Spleen (tissue), 11 donors: ENCODE measurements around the gene GSG1L. TPM values are rescaled to one million over a fixed set of nuclear protein-coding genes. Genes with fewer than 3 reads are reported as not detected.

Experiments
- DNase-seq: peaks from one replicate; pipeline ENCODE4 v3.0.0-alpha.2; 2020
- H3K27ac ChIP-seq, 8 donors: fragments of 200-600 bp; sonication (generic) in 7 of 8; 1 replicate in 4 of 8; 2 replicates in 4 of 8; pipeline versions ENCODE4 v1.5.0 to v1.8.0; 2016 to 2021; ENCODE audit warnings: inconsistent platforms in 4 of 8, mild to moderate bottlenecking in 4 of 8, moderate library complexity in 1 of 8
- H3K27me3 ChIP-seq, 7 donors: fragments of 200-600 bp; sonication (generic) in 6 of 7; replicated peaks in 1 of 7; 1 replicate in 4 of 7; 2 replicates in 3 of 7; pipeline versions ENCODE4 v1.5.0 to v1.8.0; 2016 to 2021; ENCODE audit warnings: inconsistent platforms in 3 of 7, mild to moderate bottlenecking in 1 of 7
- H3K36me3 ChIP-seq, 6 donors: fragments of 200-600 bp; sonication (generic) in 5 of 6; 1 replicate in 4 of 6; 2 replicates in 2 of 6; pipeline versions ENCODE4 v1.5.0 to v1.8.0; 2016 to 2021; ENCODE audit warnings: inconsistent platforms in 2 of 6
- H3K4me1 ChIP-seq, 6 donors: fragments of 200-600 bp; sonication (generic) in 5 of 6; 1 replicate in 3 of 6; 2 replicates in 3 of 6; pipeline versions ENCODE4 v1.5.0 to v1.8.0; 2016 to 2021; ENCODE audit warnings: inconsistent platforms in 3 of 6
- H3K4me3 ChIP-seq, 8 donors: fragments of 200-600 bp; sonication (generic) in 7 of 8; 1 replicate in 4 of 8; 2 replicates in 4 of 8; pipeline versions ENCODE4 v1.5.0 to v1.8.0; 2016 to 2021; ENCODE audit warnings: inconsistent platforms in 4 of 8, mild to moderate bottlenecking in 4 of 8, moderate library complexity in 2 of 8
- H3K9me3 ChIP-seq, 8 donors: fragments of 200-600 bp; sonication (generic) in 7 of 8; 1 replicate in 4 of 8; 2 replicates in 4 of 8; pipeline versions ENCODE4 v1.5.0 to v1.8.0; 2016 to 2021; ENCODE audit warnings: inconsistent platforms in 4 of 8
- POLR2A ChIP-seq, 3 donors: fragments of 450-650 bp; IDR thresholded peaks; one replicate each; pipeline ENCODE4 v1.5.1; 2017; ENCODE audit warnings: antibody characterized with exemption in 3 of 3, mild to moderate bottlenecking in 1 of 3
- POLR2AphosphoS5 ChIP-seq, 3 donors: sonication (generic); formaldehyde crosslinking; IDR thresholded peaks; one replicate each; pipeline ENCODE4 v1.5.1; 2017; ENCODE audit warnings: antibody characterized with exemption in 3 of 3
- WGBS, 5 donors: extraction: QIAGEN DNeasy Blood & Tissue Kit in 3 of 5; methylation state at CpG; one replicate each; pipeline versions ENCODE4 v1.1.5 to v1.1.7; 2013 to 2018; 5-methylcytosine and 5-hydroxymethylcytosine counted together
- intact Hi-C: fragments of 100-400 bp; cut with DNase I; formaldehyde crosslinking; loops from one replicate; pipeline ENCODE4 v1.15.0; 2023; ENCODE audit warnings: low total_unique reads
- polyA plus RNA-seq, 3 donors: library from polyadenylated mRNA; stranded (reverse); fragments of 200-250 nt; gene quantifications; one replicate each; pipeline ENCODE4 v1.2.1, GENCODE V29; 2013
- total RNA-seq, 7 donors: library from RNA; depleted of rRNA in 3 of 7; stranded (reverse); fragments of >200 nt in 3 of 7; fragmentation: NEBNext Ultra II Directional in 4 of 7; extraction: Animal tissue kit (Norgen Biotek cat#: 25700) in 4 of 7; gene quantifications; one replicate each; pipeline versions ENCODE4 v1.1.0 to v1.2.1, GENCODE V29; 2016 to 2021
- TF ChIP-seq, protein P1 (sequence below), 11 experiments: fragments of 200-600 bp in 7 of 11; fragments of 450-650 bp in 4 of 11; sonication (generic) in 4 of 11; IDR thresholded peaks in 8 of 11; conservative IDR thresholded peaks in 3 of 11; 1 replicate in 7 of 11; 2 replicates in 4 of 11; pipeline versions ENCODE4 v1.4.0 to v1.8.0; 2016 to 2021; ENCODE audit warnings: antibody characterized with exemption in 11 of 11, inconsistent platforms in 4 of 11, mild to moderate bottlenecking in 1 of 11
- donor health status: healthy with polysubstance abuse.
- donor health status: DM: no; HTN: no; CAD: no; lungs with moderate emphysema.
- donor health status: DM: no; HTN: no; CAD: no.
- donor health status: Bipolar disorder and iron deficiency.
- donor health status: healthy.
- donor health status: DM: no; HTN: no; CAD: no.
- donor health status: DM: yes; HTN: yes; CAD: no.

The GSG1L gene
- total and polyA plus RNA-seq, 10 donors, result 0.22 to 0.58 (median 0.43) TPM; not detected in 6

DNA sequence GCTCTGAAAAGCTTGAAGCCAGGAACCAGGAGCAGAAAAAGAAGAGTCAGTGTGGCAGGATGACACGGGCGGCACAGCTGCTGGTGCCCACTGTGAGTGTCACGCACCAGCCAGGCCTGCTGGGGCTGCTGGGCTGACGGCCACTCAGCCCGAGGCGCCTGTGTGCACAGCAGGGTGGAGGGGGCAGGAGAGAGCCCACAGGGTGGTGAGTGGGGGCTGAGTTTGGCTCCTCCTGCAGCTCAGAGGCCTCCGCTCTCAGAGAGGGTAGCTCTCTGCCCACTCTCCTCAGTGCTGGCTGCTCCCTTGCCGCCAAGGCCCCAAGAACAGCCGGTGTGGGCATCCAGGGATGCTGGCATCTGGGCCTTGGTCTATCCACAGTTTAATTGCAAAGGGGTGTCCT, 59.6 kb downstream of the GSG1L start:
- Histone ChIP-seq H3K9me3 (no peaks in the 10 kb centered on the region), H3K27ac (no peak overlapping the region), H3K4me1 (no peaks in the 10 kb centered on the region), H3K27me3 (peaks cover 0 to 6% (median 0%) of the 10 kb centered on the region in 7 donors), H3K36me3 (no peaks in the 10 kb centered on the region), H3K4me3 (no peak overlapping the region)
- WGBS, 5 donors, result 80 to 89% (median 81%) methylated on average over 9 of the region's 9 CpGs
- intact Hi-C loops, result no loop called here
- TF ChIP-seq POLR2AphosphoS5 (IDR thresholded peaks at IDR 0.05) (no peak), POLR2A (IDR thresholded peaks at IDR 0.05) (no peak)
- TF ChIP-seq, protein P1, sequence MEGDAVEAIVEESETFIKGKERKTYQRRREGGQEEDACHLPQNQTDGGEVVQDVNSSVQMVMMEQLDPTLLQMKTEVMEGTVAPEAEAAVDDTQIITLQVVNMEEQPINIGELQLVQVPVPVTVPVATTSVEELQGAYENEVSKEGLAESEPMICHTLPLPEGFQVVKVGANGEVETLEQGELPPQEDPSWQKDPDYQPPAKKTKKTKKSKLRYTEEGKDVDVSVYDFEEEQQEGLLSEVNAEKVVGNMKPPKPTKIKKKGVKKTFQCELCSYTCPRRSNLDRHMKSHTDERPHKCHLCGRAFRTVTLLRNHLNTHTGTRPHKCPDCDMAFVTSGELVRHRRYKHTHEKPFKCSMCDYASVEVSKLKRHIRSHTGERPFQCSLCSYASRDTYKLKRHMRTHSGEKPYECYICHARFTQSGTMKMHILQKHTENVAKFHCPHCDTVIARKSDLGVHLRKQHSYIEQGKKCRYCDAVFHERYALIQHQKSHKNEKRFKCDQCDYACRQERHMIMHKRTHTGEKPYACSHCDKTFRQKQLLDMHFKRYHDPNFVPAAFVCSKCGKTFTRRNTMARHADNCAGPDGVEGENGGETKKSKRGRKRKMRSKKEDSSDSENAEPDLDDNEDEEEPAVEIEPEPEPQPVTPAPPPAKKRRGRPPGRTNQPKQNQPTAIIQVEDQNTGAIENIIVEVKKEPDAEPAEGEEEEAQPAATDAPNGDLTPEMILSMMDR (IDR thresholded peaks at IDR 0.05 in 8 of 11, conservative IDR thresholded peaks at IDR 0.05 in 3 of 11), result no peak
- peak; percentile 24 for DNase-seq

DNA sequence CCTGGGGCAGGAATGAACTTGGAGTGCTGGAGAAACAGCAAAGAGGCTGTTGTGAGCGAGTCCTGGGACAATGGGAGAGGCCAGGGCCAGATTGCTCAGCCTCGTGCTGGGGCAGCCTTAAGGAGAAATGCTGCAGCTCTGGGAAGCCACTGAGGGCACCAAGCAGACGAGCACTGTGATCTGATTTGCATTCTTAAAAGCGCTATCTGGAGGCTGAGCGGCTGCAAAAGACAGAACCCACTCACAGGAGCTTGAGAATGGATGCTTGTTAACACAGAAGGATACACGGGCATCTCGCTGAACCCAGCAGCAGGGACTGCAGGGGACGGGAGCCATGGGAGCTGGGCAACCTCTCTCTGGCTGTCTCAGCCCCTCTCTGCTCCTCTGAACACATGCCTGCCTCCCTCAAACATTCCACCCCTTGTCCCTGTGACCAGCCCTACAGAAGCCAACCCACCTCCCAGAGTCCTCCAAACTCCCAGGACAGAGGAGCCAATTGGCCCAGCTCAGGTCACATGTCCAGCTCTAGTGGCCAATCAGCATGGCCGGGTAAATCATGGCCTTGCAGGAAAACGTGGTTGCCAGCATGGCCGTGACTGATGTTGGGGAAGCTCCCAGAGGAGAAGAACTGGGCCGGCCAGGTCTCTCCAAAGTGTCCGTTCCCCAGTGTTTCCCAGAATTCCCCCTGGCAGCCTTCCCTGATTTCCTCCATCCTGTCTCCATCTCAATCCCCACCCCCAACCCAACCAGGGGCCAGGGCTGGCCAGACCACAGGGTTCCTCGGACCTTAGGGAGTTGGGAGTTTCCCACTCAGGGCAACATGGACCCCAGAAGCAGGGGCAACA, 60.3 kb downstream of the GSG1L start:
- Histone ChIP-seq H3K9me3 (no peaks in the 10 kb centered on the region), H3K36me3 (no peaks in the 10 kb centered on the region), H3K27ac (no peak overlapping the region), H3K4me3 (no peak overlapping the region), H3K4me1 (no peaks in the 10 kb centered on the region), H3K27me3 (no peaks in the 10 kb centered on the region)
- 66 to 84% (median 73%) methylated on average over 14 of the region's 14 CpGs for WGBS, 5 donors
- DNase-seq, result peak; percentile 19
- no peak for TF ChIP-seq POLR2AphosphoS5 (IDR thresholded peaks at IDR 0.05)
- intact Hi-C loops, result no loop called here

DNA sequence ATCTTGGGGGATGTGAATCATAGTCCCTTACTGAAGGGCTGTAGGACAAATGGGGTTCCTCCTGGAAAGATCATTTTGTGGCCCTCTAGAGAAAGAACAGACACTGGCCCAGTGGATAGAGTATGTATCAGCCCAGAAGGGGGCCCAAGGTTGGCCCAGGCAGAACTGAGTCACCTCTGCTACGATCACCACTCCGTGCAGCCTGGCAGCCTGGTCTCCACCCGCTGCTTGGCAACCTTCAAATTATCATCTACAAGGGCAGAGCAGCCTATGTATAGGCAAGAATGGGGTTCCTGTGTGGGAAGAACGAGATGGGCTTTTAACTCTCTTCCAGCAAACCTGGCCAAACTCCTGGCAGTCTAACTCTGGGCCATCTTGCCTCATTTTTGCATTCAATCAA, 61.9 kb downstream of the GSG1L start:
- intact Hi-C loops, result no loop called here
- TF ChIP-seq POLR2A (IDR thresholded peaks at IDR 0.05), result no peak
- no peak for TF ChIP-seq POLR2AphosphoS5 (IDR thresholded peaks at IDR 0.05)
- TF ChIP-seq, protein P1 (IDR thresholded peaks at IDR 0.05 in 8 of 11, conservative IDR thresholded peaks at IDR 0.05 in 3 of 11), result no peak
- DNase-seq, result peak; percentile 24
- H3K27ac ChIP-seq, result peak overlapping the region in 1 of 8 donors; percentile 26
- no peaks in the 10 kb centered on the region for H3K27me3 ChIP-seq
- no peak overlapping the region for H3K4me3 ChIP-seq
- H3K36me3 ChIP-seq, result no peaks in the 10 kb centered on the region
- H3K4me1 ChIP-seq, result no peaks in the 10 kb centered on the region
- 72 to 99% (median 79%) methylated on average over 3 to 4 of the region's 4 CpGs for WGBS, 5 donors
- H3K9me3 ChIP-seq, result no peaks in the 10 kb centered on the region

DNA sequence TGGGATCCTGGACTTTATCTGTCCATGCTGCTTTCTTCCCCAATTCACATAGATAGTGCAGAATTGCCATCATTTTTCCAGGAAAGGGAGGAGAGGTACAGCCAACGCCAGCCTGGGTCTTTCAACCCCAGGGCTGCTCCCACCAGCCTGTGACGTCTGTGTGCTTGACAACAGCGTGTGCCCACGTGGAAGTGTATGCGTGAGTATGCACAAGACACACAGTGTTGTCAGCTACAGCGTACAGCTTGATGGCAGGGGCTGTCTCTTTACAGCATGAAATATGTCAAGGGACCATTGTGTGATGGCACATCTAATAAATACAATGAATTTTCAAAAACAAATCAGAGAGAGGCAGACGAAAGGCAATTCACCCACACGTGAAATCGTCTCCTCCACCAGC, 62.3 kb downstream of the GSG1L start:
- peak overlapping the region in 3 of 8 donors; percentile 22 to 33 (median 26) for H3K27ac ChIP-seq
- H3K9me3 ChIP-seq, result no peaks in the 10 kb centered on the region
- no peaks in the 10 kb centered on the region for H3K27me3 ChIP-seq
- TF ChIP-seq POLR2A (IDR thresholded peaks at IDR 0.05) (no peak), POLR2AphosphoS5 (IDR thresholded peaks at IDR 0.05) (peak in 1 of 3 donors; percentile 10)
- intact Hi-C loops, result no loop called here
- peak; percentile 27 for DNase-seq
- no peaks in the 10 kb centered on the region for H3K4me1 ChIP-seq
- WGBS, 5 donors, result 67 to 83% (median 74%) methylated on average over 9 of the region's 9 CpGs
- H3K36me3 ChIP-seq, result no peaks in the 10 kb centered on the region
- no peak overlapping the region for H3K4me3 ChIP-seq
